Vagina (tissue), 2 donors: ENCODE measurements around the gene GRK5. TPM values are rescaled to one million over a fixed set of nuclear protein-coding genes. Genes with fewer than 3 reads are reported as not detected.

ENCODE experiments used
- DNase-seq, 2 donors: peaks; one replicate each; pipeline ENCODE4 v3.0.0-alpha.2; 2017; ENCODE audit errors: extremely low spot score in 2 of 2
- H3K27ac ChIP-seq: fragments of 200-600 bp; sonication (generic); one replicate; pipeline ENCODE4 v1.5.1; 2019
- H3K27me3 ChIP-seq: fragments of 200-600 bp; sonication (generic); one replicate; pipeline ENCODE4 v1.5.1; 2019
- H3K36me3 ChIP-seq, 2 donors: fragments of 200-600 bp; sonication (generic); one replicate each; pipeline ENCODE4 v1.5.1; 2017 to 2019
- H3K4me1 ChIP-seq: fragments of 200-600 bp; sonication (generic); one replicate; pipeline ENCODE4 v1.5.1; 2019
- H3K4me3 ChIP-seq, 2 donors: fragments of 200-600 bp; sonication (generic); 1 replicate in 1 of 2; 2 replicates in 1 of 2; pipeline ENCODE4 v1.5.1; 2016 to 2019
- H3K9me3 ChIP-seq: fragments of 200-600 bp; sonication (generic); one replicate; pipeline ENCODE4 v1.5.1; 2019
- POLR2A ChIP-seq, 2 donors: fragments of 450-650 bp; IDR thresholded peaks; one replicate each; pipeline ENCODE4 v1.6.1; 2017; ENCODE audit warnings: antibody characterized with exemption in 2 of 2, mild to moderate bottlenecking in 2 of 2, moderate library complexity in 2 of 2
- POLR2AphosphoS5 ChIP-seq, 2 donors: sonication (generic); formaldehyde crosslinking; IDR thresholded peaks; one replicate each; pipeline ENCODE4 v1.9.0; 2017; ENCODE audit warnings: antibody characterized with exemption in 2 of 2, mild to moderate bottlenecking in 2 of 2, low read depth in 1 of 2; ENCODE audit not compliant: insufficient read depth in 1 of 2
- intact Hi-C: fragments of 100-400 bp; cut with DNase I; formaldehyde crosslinking; loops from one replicate; pipeline ENCODE4 v1.15.1; 2023
- total RNA-seq: library from RNA; depleted of rRNA; stranded (reverse); fragments of >200 nt; gene quantifications from one replicate; pipeline ENCODE4 v1.2.3, GENCODE V29; 2016
- TF ChIP-seq, protein P1 (sequence below), 3 experiments: fragments of 450-650 bp in 2 of 3; fragments of 200-600 bp in 1 of 3; sonication (generic) in 1 of 3; IDR thresholded peaks; one replicate each; pipeline ENCODE4 v1.5.1; 2017 to 2019; ENCODE audit warnings: antibody characterized with exemption in 3 of 3, mild to moderate bottlenecking in 2 of 3, moderate library complexity in 2 of 3

GRK5 gene
- total RNA-seq, 1 donor from 2014 or later = 16.5 TPM

DNA sequence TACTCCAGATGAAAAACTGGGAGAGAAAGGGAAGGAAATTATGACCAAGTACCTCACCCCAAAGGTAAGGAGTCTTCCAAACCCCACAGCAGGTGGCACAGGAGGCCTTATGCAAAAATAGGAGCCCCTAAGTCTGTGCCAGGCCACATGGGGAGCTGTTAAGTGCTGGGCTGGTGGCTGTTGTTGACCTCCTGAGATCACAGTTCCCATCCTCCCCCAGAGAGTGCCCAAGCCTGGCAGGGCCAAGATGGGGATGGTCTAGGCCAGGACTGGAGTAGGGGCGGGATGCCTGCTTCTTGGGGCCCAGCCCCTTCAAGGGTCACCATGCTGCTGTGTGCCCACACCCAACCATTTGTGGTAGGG lies 189.3 kb downstream of the GRK5 start:
- no peaks in the 10 kb centered on the region for H3K36me3 ChIP-seq
- no peaks in the 10 kb centered on the region for H3K9me3 ChIP-seq
- H3K27me3 ChIP-seq = no peaks in the 10 kb centered on the region
- no peak overlapping the region for H3K4me3 ChIP-seq
- no peak overlapping the region for H3K27ac ChIP-seq
- no peak for DNase-seq
- no peak for TF ChIP-seq POLR2AphosphoS5 (IDR thresholded peaks at IDR 0.05; ENCODE audit: insufficient read depth in 1 of 2, low read depth in 1 of 2)
- TF ChIP-seq, protein P1, sequence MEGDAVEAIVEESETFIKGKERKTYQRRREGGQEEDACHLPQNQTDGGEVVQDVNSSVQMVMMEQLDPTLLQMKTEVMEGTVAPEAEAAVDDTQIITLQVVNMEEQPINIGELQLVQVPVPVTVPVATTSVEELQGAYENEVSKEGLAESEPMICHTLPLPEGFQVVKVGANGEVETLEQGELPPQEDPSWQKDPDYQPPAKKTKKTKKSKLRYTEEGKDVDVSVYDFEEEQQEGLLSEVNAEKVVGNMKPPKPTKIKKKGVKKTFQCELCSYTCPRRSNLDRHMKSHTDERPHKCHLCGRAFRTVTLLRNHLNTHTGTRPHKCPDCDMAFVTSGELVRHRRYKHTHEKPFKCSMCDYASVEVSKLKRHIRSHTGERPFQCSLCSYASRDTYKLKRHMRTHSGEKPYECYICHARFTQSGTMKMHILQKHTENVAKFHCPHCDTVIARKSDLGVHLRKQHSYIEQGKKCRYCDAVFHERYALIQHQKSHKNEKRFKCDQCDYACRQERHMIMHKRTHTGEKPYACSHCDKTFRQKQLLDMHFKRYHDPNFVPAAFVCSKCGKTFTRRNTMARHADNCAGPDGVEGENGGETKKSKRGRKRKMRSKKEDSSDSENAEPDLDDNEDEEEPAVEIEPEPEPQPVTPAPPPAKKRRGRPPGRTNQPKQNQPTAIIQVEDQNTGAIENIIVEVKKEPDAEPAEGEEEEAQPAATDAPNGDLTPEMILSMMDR (IDR thresholded peaks at IDR 0.05) = no peak
- intact Hi-C loops = no loop called here
- H3K4me1 ChIP-seq = peaks cover 59% of the 10 kb centered on the region

DNA sequence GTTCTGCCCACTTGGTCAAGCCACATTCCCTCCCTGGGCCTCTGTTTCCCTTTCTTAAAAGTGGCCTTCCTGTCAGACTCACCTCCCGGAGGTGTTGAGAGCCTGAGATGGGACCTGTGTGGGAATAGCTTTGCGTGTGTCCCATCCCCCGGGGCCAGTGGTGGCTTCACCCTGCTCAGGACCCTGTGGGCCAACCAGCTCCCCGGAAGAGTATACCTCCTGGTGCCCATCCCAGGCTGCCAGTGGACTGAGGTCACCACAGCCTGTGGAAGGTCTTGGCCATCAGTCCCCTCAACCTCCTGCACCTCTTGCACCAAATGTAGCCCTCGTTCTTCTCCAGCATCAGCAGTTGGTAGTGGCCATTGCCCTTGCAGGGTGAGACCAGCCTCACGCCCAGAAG lies 190.0 kb downstream of the GRK5 start:
- Histone ChIP-seq H3K27me3 (no peaks in the 10 kb centered on the region), H3K4me1 (peaks cover 66% of the 10 kb centered on the region), H3K36me3 (no peaks in the 10 kb centered on the region), H3K9me3 (no peaks in the 10 kb centered on the region), H3K27ac (no peak overlapping the region), H3K4me3 (no peak overlapping the region)
- intact Hi-C loops = no loop called here
- TF ChIP-seq POLR2A (IDR thresholded peaks at IDR 0.05) (no peak), POLR2AphosphoS5 (IDR thresholded peaks at IDR 0.05; ENCODE audit: insufficient read depth in 1 of 2, low read depth in 1 of 2) (no peak)
- TF ChIP-seq, protein P1 (IDR thresholded peaks at IDR 0.05) = no peak
- DNase-seq = no peak

DNA sequence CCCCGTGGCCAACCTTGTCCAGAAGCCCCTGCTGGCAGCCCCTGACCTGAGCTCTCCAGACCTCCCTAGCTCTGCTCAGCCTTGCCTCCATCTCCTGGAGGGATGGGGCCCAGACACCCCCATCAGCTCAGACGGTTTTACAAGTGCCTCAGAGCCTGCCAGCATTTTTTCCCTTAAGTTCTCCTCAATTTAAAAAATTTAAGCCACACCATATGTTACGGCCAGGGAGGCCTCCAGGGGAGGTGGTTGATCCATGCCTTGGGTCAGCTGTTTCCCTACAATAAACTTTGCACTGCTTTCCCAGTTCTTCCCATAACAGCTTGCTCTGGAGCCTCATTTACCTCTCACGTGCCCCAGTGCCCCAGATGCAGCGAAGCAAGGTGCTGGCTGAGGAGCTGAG lies 191.6 kb downstream of the GRK5 start:
- no peak overlapping the region for H3K4me3 ChIP-seq
- peaks cover 70% of the 10 kb centered on the region for H3K4me1 ChIP-seq
- no peaks in the 10 kb centered on the region for H3K27me3 ChIP-seq
- intact Hi-C loops = no loop called here
- peak overlapping the region; percentile 47 for H3K27ac ChIP-seq
- TF ChIP-seq, protein P1 (IDR thresholded peaks at IDR 0.05) = no peak
- peak in 1 of 2 donors; percentile 28 for TF ChIP-seq POLR2AphosphoS5 (IDR thresholded peaks at IDR 0.05; ENCODE audit: insufficient read depth in 1 of 2, low read depth in 1 of 2)
- no peak for DNase-seq
- H3K36me3 ChIP-seq = no peaks in the 10 kb centered on the region
- no peaks in the 10 kb centered on the region for H3K9me3 ChIP-seq

DNA sequence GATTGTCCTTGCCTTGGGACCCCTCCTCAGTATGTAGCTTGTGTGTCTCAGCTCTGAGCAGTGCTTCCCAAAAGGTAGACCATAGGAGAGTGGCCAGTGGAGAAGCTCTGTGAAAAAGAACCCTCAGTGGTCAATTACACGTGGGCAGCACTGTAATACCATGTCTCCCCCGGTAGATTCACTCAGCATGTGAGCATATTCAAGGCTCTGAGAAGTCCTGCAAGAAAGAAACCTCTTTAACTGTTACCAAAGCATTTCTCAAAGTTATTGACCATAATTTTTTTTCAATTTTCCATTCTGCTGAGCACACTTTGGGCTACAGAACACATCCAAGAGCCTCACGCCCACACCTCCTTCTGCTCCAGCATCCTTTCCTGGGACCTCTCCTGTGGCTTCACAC lies 192.1 kb downstream of the GRK5 start:
- intact Hi-C loops = no loop called here
- Histone ChIP-seq H3K36me3 (no peaks in the 10 kb centered on the region), H3K9me3 (no peaks in the 10 kb centered on the region), H3K4me3 (no peak overlapping the region), H3K4me1 (peaks cover 70% of the 10 kb centered on the region), H3K27ac (peak overlapping the region; percentile 47), H3K27me3 (no peaks in the 10 kb centered on the region)
- DNase-seq = no peak
- TF ChIP-seq POLR2A (IDR thresholded peaks at IDR 0.05) (no peak), POLR2AphosphoS5 (IDR thresholded peaks at IDR 0.05; ENCODE audit: insufficient read depth in 1 of 2, low read depth in 1 of 2) (no peak)
- TF ChIP-seq, protein P1 (IDR thresholded peaks at IDR 0.05) = no peak

DNA sequence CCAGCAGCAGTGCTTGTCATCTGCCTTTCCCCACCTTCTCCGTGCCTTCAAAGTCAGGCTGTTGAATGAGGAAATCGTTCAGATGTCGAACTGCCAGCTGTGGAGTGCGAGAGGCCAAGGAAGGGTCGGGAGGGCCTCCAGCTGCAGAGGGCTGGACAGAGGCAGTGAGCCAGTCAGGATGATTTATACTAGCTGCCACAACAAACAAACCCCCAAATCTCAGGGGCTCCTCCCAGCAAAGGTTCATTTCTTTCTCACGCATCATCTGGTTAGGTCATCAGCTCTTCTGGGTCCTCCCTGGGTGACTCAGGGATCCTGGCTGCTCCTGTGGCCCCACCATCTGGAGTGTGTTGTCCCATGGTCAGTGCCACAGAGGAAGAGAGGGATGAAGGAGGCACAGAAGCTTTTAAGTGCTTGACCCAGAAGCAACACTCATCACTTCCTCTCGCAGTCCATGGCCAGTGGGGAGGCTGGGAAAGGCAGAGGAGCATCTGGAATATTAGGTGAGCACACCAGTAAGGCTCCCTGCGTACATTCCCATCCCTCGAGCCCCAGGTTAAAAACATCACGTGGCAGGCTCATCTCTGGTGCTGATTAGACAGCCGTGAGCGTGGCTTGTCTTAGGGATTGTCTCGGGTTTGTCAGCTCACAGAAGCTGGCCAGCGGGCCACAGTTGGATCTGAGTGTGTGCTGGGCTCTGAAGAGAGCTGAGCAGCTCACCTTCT lies 194.5 kb downstream of the GRK5 start:
- peak in 1 of 2 donors; percentile 96 for DNase-seq
- H3K9me3 ChIP-seq = no peaks in the 10 kb centered on the region
- intact Hi-C loops = loop anchor here (10.0 kb wide), 1 partner anchor 117 kb away; no protein-coding TSS in a partner anchor
- H3K4me1 ChIP-seq = peaks cover 54% of the 10 kb centered on the region
- TF ChIP-seq POLR2AphosphoS5 (IDR thresholded peaks at IDR 0.05; ENCODE audit: insufficient read depth in 1 of 2, low read depth in 1 of 2) = peak; percentile 57 to 79
- TF ChIP-seq, protein P1 (IDR thresholded peaks at IDR 0.05) = no peak
- H3K36me3 ChIP-seq = no peaks in the 10 kb centered on the region
- H3K27ac ChIP-seq = peak overlapping the region; percentile 65
- H3K4me3 ChIP-seq = no peak overlapping the region
- no peaks in the 10 kb centered on the region for H3K27me3 ChIP-seq
